Activated CD8-positive, alpha-beta memory T cell treated with anti-CD3 and anti-CD28 coated beads, Interleukin-2, amount 50 U/mL, for 48 hours (primary cell): ENCODE results near the gene TMEM127.
A peak's percentile ranks its signal among the peaks of the same experiment; 100 is the strongest.
"Not testable (repeated sequence)": the region's sequence is repeated elsewhere in the genome, so short reads cannot be mapped to it uniquely, and the experiment has no call there.

Experiments
- DNase-seq: peaks from one replicate; pipeline ENCODE4 v3.0.0-alpha.2; 2020

TMEM127 gene

GRCh38 chr2:96262306-96262705 is 3.5 kb downstream of the TMEM127 start:
- DNase-seq: no peak

DNA sequence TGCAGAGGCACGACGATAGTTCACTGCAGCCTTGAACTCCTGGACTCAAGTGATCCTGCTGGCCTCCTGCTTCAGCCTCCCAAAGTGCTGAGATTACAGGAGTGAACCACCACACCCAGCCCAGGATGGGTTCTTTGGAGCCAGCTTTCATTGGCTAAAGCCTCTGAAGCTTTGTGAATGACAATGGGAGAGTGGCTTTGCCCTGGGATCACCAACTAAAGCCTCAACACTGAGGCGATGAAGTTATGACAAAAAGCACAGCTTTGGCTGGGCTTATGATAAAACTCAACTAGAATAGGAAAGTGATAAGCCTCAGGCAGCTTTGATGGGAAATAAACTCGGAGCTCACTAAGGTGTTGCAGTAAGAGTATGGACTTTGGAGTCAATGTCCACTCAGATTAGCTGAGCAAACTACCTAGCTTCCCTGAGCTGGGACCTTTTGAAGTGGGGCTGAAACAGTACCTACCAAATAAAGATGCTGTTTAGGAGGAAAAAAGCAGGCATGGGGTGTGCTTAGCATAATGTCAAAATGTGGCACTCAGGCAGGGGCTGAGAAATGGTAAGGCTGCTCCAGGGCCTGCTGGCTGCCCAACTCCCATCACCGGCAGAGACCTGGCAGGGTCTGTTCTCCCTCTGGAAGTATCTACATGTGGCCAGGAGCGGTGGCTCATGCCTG is 4.3 kb downstream of the TMEM127 start:
- DNase-seq: no peak

DNA sequence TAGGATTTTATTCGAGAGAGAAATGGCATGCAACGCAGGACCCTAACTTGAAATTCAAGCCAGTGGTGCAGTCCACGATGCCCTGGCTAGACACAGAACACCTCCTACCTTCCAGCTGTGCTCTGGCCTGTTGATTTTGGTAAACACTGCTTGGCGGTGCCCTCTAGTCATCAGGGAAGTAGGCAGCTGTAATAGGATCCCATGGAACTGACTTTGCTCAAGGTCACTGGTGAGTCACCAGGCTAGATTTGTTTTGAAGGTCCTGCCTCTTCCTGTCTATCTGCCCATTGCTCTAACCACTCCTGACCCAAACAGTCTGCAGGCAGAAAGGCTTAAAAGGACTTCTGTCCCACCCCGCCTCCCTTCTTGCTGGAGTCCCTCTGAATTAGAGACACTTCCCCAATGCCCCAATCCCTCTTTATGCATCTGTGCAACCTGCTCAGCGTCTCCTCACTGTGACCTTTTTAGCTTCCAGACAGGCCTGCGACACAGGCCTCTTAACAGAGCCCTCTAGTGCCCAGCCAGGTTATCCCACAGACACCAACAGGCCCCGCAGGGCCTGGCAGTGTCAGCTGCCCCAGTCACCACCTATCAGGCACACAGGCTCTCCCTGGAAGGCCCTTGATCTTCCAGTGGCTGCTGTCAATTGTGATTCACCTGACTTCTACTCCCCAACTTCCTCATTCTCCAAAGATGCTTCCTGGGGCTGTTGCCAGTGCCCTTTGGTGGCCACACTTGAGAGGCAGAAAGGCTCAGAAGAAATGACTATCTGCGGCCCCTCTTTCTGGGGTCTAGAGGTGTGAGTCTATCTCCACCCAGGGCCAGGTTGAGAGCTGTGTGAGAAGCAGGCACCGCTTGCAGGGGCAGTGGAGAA is 5.2 kb downstream of the TMEM127 start:
- DNase-seq: no peak

DNA sequence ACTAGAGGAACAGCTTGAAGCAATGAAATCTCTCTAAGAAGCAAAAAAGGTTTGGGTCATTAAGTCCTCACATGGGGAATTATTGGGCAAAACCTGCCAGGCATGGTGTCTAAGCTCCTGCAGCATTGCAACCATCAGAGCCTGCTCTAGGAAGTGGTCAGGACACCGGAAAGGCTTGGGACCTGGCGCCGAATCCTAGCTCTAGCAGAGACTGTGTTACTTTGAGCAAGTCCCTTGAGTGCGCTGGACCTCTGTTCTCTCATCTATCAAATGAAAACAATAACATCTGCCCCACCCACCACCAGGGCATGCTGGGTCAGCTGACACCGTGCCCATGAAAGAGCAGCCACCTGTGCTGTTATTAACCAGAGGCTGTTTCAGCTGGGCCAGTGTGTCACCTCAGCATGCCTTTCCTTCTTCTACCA is 6.3 kb downstream of the TMEM127 start:
- no peak for DNase-seq

GRCh38 chr2:96258166-96259022 is 7.4 kb downstream of the TMEM127 start:
- no peak for DNase-seq

DNA sequence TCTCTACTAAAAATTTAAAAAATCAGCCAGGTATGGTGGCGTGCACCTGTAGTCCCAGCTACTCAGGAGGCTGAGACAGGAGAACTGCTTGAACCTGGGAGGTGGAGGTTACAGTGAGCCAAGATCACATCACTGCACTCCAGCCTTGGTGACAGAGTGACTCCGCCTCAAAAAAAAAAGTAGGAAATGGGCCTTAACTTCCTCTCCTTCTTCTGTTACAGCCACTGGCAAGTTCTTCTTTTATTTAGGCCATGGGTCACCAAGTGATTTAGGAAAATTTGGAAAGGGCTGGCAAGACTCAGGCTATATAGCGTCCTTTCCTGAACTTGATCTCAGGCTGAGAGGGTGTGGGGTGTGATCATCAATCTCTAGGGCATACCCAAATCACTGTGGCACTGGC is 8.1 kb downstream of the TMEM127 start:
- DNase-seq: not testable (repeated sequence)

GRCh38 chr2:96256611-96257113 is 9.1 kb downstream of the TMEM127 start:
- no peak for DNase-seq

GRCh38 chr2:96254571-96254970 is 11.2 kb downstream of the TMEM127 start:
- no peak for DNase-seq

GRCh38 chr2:96253006-96253405 is 12.8 kb downstream of the TMEM127 start:
- DNase-seq: no peak

- DNase-seq: no peak
Measured at GRCh38 chr2:96252526-96252925, 13.3 kb downstream of the TMEM127 start.

DNA sequence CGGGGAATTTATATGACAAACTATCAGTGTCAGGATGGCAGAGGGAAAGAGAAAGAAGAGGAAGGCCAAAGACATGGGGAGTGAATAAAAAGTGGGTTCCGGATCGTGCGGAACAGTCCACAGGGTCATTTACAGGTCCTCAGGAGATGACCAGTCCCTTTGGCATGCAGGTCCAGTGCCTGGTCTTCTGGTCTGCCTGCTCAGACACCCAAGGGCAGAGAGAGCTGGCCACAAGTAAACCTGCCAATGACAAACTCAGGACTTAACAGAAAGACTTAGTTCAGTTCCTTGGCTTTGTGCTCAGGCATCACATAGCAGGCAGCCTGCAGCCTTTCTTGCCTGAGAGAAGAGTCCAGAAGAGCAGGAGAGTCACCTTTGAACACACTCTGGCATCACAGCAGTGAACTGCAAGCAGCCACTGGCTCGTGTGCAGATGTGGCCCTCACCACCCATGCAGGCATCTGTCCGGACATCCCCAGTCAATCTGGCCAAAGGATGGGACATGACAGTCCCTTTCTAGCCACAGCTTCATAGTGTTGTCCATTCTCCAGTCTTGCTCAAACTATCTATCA is 14.0 kb downstream of the TMEM127 start:
- DNase-seq: no peak

GRCh38 chr2:96250188-96250587 is 15.6 kb downstream of the TMEM127 start:
- DNase-seq: no peak

DNA sequence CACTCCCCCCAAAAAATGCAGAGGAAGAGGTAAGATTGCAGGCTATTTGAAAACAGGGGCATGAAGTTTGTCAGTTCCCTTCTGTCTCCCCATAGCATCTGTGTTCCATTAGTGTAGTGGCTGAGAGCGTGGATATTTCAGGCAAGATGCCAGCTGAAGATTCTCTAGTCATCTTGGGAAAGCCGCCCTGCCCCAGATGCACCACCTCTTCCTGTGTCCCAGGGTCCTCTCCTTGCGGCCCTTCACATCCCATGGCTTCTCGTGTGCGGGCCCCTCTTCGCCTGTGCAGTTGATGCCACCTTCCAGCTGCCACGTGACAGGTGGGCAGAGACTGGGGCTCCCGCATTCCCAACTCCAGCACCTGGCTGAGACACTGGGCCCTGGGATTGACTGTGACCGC is 16.1 kb downstream of the TMEM127 start:
- DNase-seq: no peak

DNA sequence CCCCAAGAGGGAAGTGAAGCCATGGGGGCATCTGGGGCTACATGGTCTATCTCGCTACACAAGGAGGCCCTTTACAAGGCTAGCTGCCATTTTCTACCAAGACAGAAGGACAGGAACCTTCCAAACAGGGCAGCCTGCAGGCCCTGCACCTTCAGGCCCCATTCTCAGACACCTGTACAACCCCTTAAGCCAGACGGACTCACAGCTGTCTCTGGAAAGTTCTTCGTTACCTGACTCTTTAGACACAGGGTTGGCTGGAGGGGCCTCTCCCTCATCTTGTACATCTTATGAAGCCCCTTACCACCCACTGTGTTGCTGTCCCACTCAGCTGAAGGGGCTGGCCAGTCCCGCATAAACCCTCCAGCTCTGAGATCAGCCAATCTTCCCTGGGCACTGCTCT is 17.2 kb downstream of the TMEM127 start:
- DNase-seq: no peak

DNA sequence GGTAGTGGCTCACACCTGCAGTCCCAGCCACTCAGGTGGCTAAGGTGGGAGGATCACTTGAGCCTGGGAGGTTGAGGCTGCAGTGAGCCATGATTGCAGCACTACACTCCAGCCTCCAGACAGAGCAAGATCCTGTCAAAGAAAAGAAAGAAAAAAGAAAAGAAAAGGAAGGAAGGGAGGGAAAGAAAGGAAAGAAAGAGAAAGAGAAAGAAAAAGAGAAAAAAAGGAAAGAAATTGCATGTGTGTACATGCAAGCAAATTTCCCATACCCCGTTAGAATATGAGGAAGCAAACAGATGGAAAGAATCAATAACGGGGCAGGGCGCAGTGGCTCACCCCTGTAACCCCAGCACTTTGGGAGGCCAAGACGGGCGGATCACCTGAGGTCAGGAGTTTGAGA is 17.9 kb downstream of the TMEM127 start:
- no peak for DNase-seq

DNA sequence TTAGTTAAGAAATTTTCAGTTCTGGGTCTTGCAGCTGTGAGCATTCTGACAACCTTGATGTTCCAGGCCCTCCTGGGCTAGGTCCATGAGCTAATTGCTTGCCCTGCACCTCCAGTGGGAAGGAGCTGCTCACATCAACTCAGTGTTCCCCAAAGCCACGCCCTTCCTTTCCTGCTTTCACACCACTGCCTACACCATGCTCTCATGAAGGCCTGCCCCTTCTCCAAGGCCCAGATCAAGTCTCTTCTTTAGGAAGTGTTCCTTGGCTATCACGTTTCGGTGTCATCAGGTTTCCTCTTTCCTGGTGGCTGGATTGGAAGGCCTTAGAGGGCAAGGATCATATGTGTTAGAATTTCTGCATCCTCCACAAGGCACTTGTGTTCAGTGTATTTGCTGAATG is 18.8 kb downstream of the TMEM127 start:
- DNase-seq: no peak

- no peak for DNase-seq
Measured at GRCh38 chr2:96245609-96246390, 20.0 kb downstream of the TMEM127 start.

GRCh38 chr2:96243843-96244242 is 22.0 kb downstream of the TMEM127 start:
- DNase-seq: no peak

DNA sequence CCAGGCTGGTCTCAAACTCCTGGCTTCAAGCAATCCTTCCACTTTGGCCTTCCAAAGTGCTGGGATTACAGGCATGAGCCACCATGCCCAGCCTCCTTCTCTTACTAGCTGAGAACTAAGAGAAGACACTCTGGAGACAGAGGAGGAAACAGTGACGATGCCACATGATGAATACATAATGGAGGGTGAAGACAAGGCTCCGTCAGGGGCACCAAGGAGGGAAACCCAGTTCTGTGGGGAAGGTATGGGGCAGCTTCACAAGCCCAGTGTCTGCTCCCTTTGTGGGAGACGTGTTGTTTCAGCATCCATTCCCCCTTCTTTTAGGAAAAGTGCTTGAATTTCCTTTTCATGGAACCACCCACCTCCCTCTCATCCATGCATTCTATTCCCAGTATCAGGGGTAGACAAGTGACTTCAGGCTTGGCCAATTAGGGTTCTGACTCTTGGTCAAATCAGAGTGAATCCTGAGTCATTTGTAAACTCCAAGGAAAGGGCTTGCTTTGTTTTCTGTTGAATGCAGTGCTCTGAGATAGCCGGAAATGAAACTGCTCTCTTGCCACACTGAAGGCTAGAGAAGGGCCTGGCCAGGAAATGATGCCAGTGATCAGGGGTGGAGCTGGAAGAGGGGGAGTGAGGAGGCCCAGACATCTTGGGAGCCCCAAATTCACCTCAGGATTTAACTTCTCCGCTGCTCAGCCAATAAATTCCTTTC is 23.7 kb downstream of the TMEM127 start:
- peak; percentile 69 for DNase-seq

GRCh38 chr2:96241227-96241626 is 24.6 kb downstream of the TMEM127 start:
- DNase-seq: no peak

DNA sequence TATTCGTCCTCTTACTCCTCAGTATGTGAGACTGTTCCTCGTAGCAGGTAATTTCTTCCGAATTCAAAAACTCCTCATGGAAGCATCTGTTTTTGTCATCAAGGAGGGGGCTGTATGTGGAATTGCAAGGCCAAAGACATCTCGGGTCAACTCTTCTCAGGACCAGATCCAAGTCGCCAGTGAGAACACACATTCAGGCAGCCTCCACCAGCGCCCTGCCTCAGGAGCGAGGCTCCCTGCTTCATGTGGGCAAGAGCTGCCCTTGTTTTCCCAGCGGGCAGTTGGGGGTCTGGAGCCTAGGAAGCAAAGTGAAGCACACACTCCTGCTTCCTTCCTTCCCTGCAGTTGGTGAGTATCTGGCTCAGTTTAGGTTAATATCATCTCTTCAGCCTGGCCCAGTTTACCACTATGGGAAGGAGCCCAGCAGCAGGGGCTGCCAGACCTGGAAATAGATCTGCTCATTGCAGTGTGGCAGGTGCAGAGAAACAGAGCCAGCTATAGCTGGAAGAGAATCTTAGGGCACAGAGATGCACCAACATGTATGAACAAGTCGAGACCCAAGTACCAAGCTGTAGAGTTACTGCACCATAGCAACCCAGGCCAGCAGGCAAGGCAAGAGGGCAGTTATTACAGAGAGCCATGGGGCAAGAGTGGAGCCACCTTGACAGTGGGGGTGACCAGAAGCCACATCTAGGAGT is 25.3 kb downstream of the TMEM127 start:
- DNase-seq: no peak
